K562 (cell line): ENCODE data around the gene GTF2H2C_2.
"Not testable (repeated sequence)": the region's sequence is repeated elsewhere in the genome, so short reads cannot be mapped to it uniquely, and the experiment has no call there.

Experiments
- C11orf30 ChIP-seq: fragments of 450-650 bp; IDR thresholded peaks from 2 replicates; pipeline ENCODE4 v1.6.1; 2016; ENCODE audit warnings: low read depth, mild to moderate bottlenecking
- CREM ChIP-seq: IDR thresholded peaks from 2 replicates; pipeline ENCODE4 v1.6.1; 2014; ENCODE audit warnings: antibody characterized with exemption, low read depth
- E2F8 ChIP-seq: fragments of 450-650 bp; IDR thresholded peaks from 2 replicates; pipeline ENCODE4 v1.7.1; 2018; ENCODE audit warnings: mild to moderate bottlenecking, low read depth; ENCODE audit not compliant: partially characterized antibody
- GABPA ChIP-seq: fragments of 200-800 bp; sonication (Bioruptor generic); conservative IDR thresholded peaks from 2 replicates; pipeline ENCODE4 v1.6.1; 2016; ENCODE audit warnings: low read depth, missing genetic modification characterization, missing compliant biosample characterization
- GATAD2B ChIP-seq: fragments of 450-650 bp; IDR thresholded peaks from 2 replicates; pipeline ENCODE4 v1.6.1; 2017; ENCODE audit warnings: mild to moderate bottlenecking, borderline replicate concordance
- KLF16 ChIP-seq: IDR thresholded peaks from 2 replicates; pipeline ENCODE4 v1.6.1; 2016; ENCODE audit warnings: antibody characterized with exemption
- RBFOX2 ChIP-seq: fragments of 200-400 bp; formaldehyde crosslinking; IDR thresholded peaks from 2 replicates; pipeline ENCODE4 v1.6.1; 2017; ENCODE audit warnings: low read depth, mild to moderate bottlenecking, low read length, moderate library complexity
- ZBTB7A ChIP-seq: IDR thresholded peaks from 2 replicates; pipeline ENCODE4 v1.6.1; 2011; ENCODE audit warnings: low read depth, mild to moderate bottlenecking, low read length, moderate library complexity, borderline replicate concordance; ENCODE audit not compliant: control insufficient read depth
- TF ChIP-seq, protein P1 (sequence below), 2 experiments: fragments of 450-650 bp in 1 of 2; sonication (generic) in 1 of 2; formaldehyde crosslinking in 1 of 2; IDR thresholded peaks; 2 replicates each; pipeline versions ENCODE4 v1.7.1 to v1.9.0; 2016 to 2022; ENCODE audit warnings: inconsistent platforms in 1 of 2, mild to moderate bottlenecking in 1 of 2, missing genetic modification reagents in 1 of 2
- TF ChIP-seq, protein P2 (sequence below), 2 experiments: fragments of 450-650 bp; conservative IDR thresholded peaks; 2 replicates each; pipeline ENCODE4 v1.6.1; 2017; ENCODE audit warnings: mild to moderate bottlenecking in 2 of 2, moderate library complexity in 2 of 2

Gene GTF2H2C_2

DNA sequence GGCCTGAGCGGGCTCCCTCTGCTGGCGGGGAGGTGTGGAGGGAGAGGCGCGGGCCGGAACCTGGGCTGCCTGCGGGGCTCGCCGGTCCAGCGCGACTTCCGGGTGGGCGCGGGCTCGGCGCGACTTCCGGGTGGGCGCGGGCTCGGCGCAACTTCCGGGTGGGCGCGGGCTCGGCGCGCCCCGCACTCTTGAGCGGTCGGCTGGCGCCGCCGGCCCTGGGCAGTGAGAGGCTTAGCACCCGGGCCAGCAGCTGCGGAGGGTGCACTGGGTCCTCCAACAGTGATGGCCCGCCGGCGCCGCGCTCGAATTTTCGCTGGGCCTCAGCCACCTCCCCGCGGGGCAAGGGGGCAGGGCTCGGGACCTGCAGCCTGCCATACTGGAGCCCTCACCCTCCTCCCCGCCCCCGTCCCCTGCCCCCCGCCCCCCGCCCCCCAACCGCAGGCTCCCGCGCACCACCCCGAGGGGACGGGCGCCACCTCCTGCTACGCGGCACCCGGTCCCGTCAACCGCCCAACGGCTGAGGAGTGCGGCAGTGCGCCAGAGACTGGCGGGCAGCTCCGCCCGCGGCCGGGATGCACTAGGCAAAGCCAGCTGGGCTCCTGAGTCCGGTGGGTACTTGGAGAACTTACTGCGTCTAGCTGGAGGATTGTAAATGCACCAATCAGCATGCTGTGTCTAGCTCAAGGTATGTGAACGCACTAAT lies 14.0 kb upstream of the GTF2H2C_2 start (continued):
- peak; percentile 54 for TF ChIP-seq E2F8
- TF ChIP-seq RBFOX2: 0 out of 2 replicates have a peak, but pooled peaks have one; percentile 31
- TF ChIP-seq, protein P1, sequence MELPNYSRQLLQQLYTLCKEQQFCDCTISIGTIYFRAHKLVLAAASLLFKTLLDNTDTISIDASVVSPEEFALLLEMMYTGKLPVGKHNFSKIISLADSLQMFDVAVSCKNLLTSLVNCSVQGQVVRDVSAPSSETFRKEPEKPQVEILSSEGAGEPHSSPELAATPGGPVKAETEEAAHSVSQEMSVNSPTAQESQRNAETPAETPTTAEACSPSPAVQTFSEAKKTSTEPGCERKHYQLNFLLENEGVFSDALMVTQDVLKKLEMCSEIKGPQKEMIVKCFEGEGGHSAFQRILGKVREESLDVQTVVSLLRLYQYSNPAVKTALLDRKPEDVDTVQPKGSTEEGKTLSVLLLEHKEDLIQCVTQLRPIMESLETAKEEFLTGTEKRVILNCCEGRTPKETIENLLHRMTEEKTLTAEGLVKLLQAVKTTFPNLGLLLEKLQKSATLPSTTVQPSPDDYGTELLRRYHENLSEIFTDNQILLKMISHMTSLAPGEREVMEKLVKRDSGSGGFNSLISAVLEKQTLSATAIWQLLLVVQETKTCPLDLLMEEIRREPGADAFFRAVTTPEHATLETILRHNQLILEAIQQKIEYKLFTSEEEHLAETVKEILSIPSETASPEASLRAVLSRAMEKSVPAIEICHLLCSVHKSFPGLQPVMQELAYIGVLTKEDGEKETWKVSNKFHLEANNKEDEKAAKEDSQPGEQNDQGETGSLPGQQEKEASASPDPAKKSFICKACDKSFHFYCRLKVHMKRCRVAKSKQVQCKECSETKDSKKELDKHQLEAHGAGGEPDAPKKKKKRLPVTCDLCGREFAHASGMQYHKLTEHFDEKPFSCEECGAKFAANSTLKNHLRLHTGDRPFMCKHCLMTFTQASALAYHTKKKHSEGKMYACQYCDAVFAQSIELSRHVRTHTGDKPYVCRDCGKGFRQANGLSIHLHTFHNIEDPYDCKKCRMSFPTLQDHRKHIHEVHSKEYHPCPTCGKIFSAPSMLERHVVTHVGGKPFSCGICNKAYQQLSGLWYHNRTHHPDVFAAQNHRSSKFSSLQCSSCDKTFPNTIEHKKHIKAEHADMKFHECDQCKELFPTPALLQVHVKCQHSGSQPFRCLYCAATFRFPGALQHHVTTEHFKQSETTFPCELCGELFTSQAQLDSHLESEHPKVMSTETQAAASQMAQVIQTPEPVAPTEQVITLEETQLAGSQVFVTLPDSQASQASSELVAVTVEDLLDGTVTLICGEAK (IDR thresholded peaks at IDR 0.05): peak; percentile 88
- TF ChIP-seq, protein P1 (CRISPR knock-in tag; IDR thresholded peaks at IDR 0.05): not testable (repeated sequence)
- TF ChIP-seq GABPA (tag): peak; percentile 74
- TF ChIP-seq, protein P2, sequence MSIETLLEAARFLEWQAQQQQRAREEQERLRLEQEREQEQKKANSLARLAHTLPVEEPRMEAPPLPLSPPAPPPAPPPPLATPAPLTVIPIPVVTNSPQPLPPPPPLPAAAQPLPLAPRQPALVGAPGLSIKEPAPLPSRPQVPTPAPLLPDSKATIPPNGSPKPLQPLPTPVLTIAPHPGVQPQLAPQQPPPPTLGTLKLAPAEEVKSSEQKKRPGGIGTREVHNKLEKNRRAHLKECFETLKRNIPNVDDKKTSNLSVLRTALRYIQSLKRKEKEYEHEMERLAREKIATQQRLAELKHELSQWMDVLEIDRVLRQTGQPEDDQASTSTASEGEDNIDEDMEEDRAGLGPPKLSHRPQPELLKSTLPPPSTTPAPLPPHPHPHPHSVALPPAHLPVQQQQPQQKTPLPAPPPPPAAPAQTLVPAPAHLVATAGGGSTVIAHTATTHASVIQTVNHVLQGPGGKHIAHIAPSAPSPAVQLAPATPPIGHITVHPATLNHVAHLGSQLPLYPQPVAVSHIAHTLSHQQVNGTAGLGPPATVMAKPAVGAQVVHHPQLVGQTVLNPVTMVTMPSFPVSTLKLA (conservative IDR thresholded peaks at IDR 0.05): 0 out of 4 replicates have a peak, but pooled peaks of 1 of the 2 experiments have one; percentile 39
- TF ChIP-seq C11orf30: peak; percentile 38; the same call in 1 of the 2 replicates
- TF ChIP-seq CREM: peak; percentile 68
- peak; percentile 82 for TF ChIP-seq GATAD2B
- TF ChIP-seq KLF16: 0 out of 2 replicates have a peak, but pooled peaks have one; percentile 18
- TF ChIP-seq ZBTB7A: peak; percentile 37; the same call in 1 of the 2 replicates
